ENCODE results near the gene NUFIP2. TPM values are rescaled to one million over a fixed set of nuclear protein-coding genes. Genes with fewer than 3 reads are reported as not detected.
A peak's percentile ranks its signal among the peaks of the same experiment; 100 is the strongest.

The NUFIP2 gene
- total RNA-seq, 1 donor from 2014 or later = 40.5 TPM

DNA sequence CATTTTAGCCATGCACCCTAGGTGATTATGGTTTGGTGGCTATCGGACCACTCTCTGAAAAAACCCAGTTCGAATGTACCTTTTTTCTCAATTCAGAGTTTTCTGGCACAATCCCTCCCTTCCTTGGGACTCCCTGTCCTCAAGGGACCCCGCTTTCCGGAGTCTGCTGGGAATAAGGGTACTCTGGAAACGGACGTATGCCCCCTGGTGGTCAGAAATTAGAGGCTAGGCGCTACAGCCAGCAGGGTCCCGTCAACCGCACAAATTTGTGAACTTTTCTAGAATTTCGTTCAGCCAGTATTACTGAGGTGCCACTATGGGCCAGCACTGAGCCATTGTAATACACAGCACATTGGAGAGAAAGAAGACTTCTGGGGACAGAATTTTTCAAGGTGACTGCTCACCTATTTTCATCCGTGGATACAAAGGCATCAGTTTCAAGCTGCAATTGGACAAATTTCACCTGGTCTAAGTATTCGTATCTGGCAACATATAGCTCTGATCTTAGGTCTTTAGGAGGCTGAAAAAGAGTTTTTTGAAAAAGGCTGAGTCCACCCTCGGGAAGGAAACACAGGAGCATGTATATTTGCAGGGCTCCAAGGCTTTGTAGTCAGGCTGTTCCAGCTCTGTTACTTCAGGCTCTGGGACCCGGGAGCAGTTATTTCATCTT is 74.4 kb downstream of the NUFIP2 start:
- no peak overlapping the region for H3K27ac ChIP-seq (replicated peaks)
- H3K4me1 ChIP-seq = peaks cover 9% of the 10 kb centered on the region
- peak; percentile 66 for DNase-seq
- no peak overlapping the region for H3K4me3 ChIP-seq
- TF ChIP-seq, protein P1, sequence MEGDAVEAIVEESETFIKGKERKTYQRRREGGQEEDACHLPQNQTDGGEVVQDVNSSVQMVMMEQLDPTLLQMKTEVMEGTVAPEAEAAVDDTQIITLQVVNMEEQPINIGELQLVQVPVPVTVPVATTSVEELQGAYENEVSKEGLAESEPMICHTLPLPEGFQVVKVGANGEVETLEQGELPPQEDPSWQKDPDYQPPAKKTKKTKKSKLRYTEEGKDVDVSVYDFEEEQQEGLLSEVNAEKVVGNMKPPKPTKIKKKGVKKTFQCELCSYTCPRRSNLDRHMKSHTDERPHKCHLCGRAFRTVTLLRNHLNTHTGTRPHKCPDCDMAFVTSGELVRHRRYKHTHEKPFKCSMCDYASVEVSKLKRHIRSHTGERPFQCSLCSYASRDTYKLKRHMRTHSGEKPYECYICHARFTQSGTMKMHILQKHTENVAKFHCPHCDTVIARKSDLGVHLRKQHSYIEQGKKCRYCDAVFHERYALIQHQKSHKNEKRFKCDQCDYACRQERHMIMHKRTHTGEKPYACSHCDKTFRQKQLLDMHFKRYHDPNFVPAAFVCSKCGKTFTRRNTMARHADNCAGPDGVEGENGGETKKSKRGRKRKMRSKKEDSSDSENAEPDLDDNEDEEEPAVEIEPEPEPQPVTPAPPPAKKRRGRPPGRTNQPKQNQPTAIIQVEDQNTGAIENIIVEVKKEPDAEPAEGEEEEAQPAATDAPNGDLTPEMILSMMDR (IDR thresholded peaks at IDR 0.05; ENCODE audit: borderline replicate concordance) = peak; percentile 94
- intact Hi-C loops (cut with micrococcal nuclease) = loop anchor here (1.0 to 5.0 kb wide), 2 partner anchors 72 to 95 kb away; no protein-coding TSS in a partner anchor
- H3K36me3 ChIP-seq = no peaks in the 10 kb centered on the region
- no peaks in the 10 kb centered on the region for H3K9me3 ChIP-seq (replicated peaks)
- H3K27me3 ChIP-seq (ENCODE audit: low read depth) = no peaks in the 10 kb centered on the region

DNA sequence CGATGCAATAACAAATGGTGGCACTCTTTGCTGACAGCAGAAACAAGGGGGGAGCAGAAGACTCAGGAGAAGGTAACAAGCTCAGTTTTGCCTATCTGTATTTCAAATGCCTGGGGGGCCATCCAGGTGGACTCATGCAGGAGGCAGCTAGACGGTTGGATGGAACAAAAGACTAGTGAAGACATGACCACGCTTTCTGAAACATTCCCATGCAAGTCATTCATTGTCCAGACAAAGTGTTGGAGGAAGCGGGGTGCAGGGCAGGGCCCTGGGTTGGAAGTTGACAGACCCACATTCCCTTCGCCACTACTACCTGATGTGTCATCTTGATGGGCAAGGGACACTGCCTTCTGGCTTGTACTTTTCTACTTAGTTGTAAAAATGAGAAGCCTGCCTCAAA is 77.1 kb downstream of the NUFIP2 start:
- no peak for DNase-seq
- Histone ChIP-seq H3K4me1 (peaks cover 9% of the 10 kb centered on the region), H3K36me3 (no peaks in the 10 kb centered on the region), H3K27ac (replicated peaks) (no peak overlapping the region), H3K4me3 (no peak overlapping the region), H3K27me3 (ENCODE audit: low read depth) (no peaks in the 10 kb centered on the region), H3K9me3 (replicated peaks) (no peaks in the 10 kb centered on the region)
- TF ChIP-seq, protein P1 (IDR thresholded peaks at IDR 0.05; ENCODE audit: borderline replicate concordance) = no peak
- intact Hi-C loops (cut with micrococcal nuclease) = loop anchor here (5.0 kb wide), 1 partner anchor 70 kb away; no protein-coding TSS in a partner anchor

DNA sequence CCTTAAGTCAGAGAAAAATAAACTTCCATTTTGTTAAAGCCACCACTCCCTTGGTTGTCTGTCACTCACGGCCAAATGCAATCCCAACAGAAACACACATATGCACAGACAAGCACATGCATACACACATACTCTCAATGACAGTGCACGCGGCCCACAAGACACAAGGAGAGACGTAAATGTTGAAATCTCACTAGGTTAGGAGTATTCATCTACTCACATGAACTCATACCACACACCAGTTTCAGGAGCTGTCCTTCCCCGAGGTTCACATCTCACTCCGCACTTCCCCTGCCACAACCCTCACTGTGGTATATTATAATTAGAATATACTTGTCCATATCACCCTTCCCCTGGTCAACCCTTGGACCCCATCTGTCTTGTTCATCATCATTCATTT is 77.8 kb downstream of the NUFIP2 start:
- Histone ChIP-seq H3K4me3 (no peak overlapping the region), H3K9me3 (replicated peaks) (no peaks in the 10 kb centered on the region), H3K4me1 (peaks cover 9% of the 10 kb centered on the region), H3K27ac (replicated peaks) (no peak overlapping the region), H3K27me3 (ENCODE audit: low read depth) (no peaks in the 10 kb centered on the region), H3K36me3 (no peaks in the 10 kb centered on the region)
- DNase-seq = no peak
- TF ChIP-seq, protein P1 (IDR thresholded peaks at IDR 0.05; ENCODE audit: borderline replicate concordance) = no peak
- intact Hi-C loops (cut with micrococcal nuclease) = loop anchor here (5.0 kb wide), 1 partner anchor 69 kb away; no protein-coding TSS in a partner anchor

DNA sequence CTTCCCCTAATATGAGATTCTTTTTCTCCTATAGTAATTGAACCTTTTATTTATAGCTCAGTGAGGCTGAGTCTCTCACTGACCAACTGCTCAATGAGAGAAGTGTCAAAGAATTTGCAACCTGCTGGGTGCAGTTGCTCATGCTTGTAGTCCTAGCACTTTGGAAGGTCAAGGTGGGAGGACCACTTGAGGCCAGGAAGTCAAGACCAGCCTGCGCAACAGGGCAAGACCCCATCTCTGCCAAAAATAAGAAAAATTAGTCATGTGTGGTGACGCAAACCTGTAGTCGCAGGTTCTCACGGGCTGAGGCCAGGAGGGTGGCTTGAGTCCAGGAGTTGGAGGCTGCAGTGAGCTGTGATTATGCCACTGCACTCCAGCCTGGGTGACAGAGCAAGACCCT is 78.2 kb downstream of the NUFIP2 start:
- Histone ChIP-seq H3K27me3 (ENCODE audit: low read depth) (no peaks in the 10 kb centered on the region), H3K9me3 (replicated peaks) (no peaks in the 10 kb centered on the region), H3K27ac (replicated peaks) (no peak overlapping the region), H3K4me1 (peaks cover 9% of the 10 kb centered on the region), H3K4me3 (no peak overlapping the region), H3K36me3 (no peaks in the 10 kb centered on the region)
- TF ChIP-seq, protein P1 (IDR thresholded peaks at IDR 0.05; ENCODE audit: borderline replicate concordance) = no peak
- no peak for DNase-seq
- intact Hi-C loops (cut with micrococcal nuclease) = loop anchor here (5.0 kb wide), 1 partner anchor 68 kb away; no protein-coding TSS in a partner anchor

DNA sequence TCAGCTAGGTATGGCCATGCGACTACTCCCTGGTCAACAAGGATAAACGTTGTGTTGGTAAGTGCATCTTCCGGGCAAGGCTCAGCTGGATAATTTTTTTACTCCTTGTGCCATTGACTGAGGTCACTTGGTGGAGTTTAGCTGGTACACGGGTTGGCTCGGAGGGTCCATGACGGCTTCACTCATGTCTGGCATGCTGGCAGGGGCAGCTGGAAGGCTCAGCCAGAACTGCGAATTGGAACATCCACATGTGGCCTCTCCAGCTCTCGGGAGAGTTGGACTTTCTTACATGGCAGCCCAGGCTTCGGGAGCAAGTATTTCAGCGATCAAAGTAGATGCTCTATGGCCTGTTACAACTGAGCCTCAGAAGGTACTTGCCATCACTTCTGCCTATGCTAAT is 78.8 kb downstream of the NUFIP2 start:
- DNase-seq = no peak
- Histone ChIP-seq H3K4me1 (peaks cover 9% of the 10 kb centered on the region), H3K27ac (replicated peaks) (no peak overlapping the region), H3K36me3 (no peaks in the 10 kb centered on the region), H3K27me3 (ENCODE audit: low read depth) (no peaks in the 10 kb centered on the region), H3K9me3 (replicated peaks) (no peaks in the 10 kb centered on the region), H3K4me3 (no peak overlapping the region)
- TF ChIP-seq, protein P1 (IDR thresholded peaks at IDR 0.05; ENCODE audit: borderline replicate concordance) = no peak
- intact Hi-C loops (cut with micrococcal nuclease) = loop anchor here (5.0 kb wide), 1 partner anchor 68 kb away; no protein-coding TSS in a partner anchor
